ENCODE results near the gene MOGAT3.
"Not testable (repeated sequence)": the region's sequence is repeated elsewhere in the genome, so short reads cannot be mapped to it uniquely, and the experiment has no call there.

MOGAT3 gene

GRCh38 chr7:101203740-101204738 lies 3.2 kb upstream of the MOGAT3 start:
- not testable (repeated sequence) for DNase-seq (ENCODE audit: low spot score)

- no peak for DNase-seq (ENCODE audit: low spot score)
Observed at GRCh38 chr7:101202603-101202918, 1.7 kb upstream of the MOGAT3 start.

- no peak for DNase-seq (ENCODE audit: low spot score)
Observed at GRCh38 chr7:101201695-101202602, 1.1 kb upstream of the MOGAT3 start.

GRCh38 chr7:101200504-101200861 lies 353 bp downstream of the MOGAT3 start:
- DNase-seq (ENCODE audit: low spot score) = no peak

GRCh38 chr7:101199522-101199921 lies 1.3 kb downstream of the MOGAT3 start:
- not testable (repeated sequence) for DNase-seq (ENCODE audit: low spot score)

- no peak for DNase-seq (ENCODE audit: low spot score)
Observed at GRCh38 chr7:101198476-101198875, 2.4 kb downstream of the MOGAT3 start.

GRCh38 chr7:101197991-101198390 lies 2.8 kb downstream of the MOGAT3 start:
- no peak for DNase-seq (ENCODE audit: low spot score)

GRCh38 chr7:101195884-101196283 lies 5.0 kb downstream of the MOGAT3 start:
- no peak for DNase-seq (ENCODE audit: low spot score)

- no peak for DNase-seq (ENCODE audit: low spot score)
Observed at GRCh38 chr7:101189109-101189508, 11.7 kb downstream of the MOGAT3 start.

- DNase-seq (ENCODE audit: low spot score) = no peak
Observed at GRCh38 chr7:101186844-101187428, 13.9 kb downstream of the MOGAT3 start.

- no peak for DNase-seq (ENCODE audit: low spot score)
Observed at GRCh38 chr7:101186194-101186593, 14.6 kb downstream of the MOGAT3 start.

GRCh38 chr7:101185258-101185839 lies 15.5 kb downstream of the MOGAT3 start:
- no peak for DNase-seq (ENCODE audit: low spot score)

- no peak for DNase-seq (ENCODE audit: low spot score)
Observed at GRCh38 chr7:101180130-101180755, 20.6 kb downstream of the MOGAT3 start, which contains the start of gene NAT16. TSS of gene NAT16 (minus strand) at chr7:101180293. CDS start at chr7:101174807, 5,486 bp downstream.

GRCh38 chr7:101179713-101180112 lies 21.1 kb downstream of the MOGAT3 start:
- no peak for DNase-seq (ENCODE audit: low spot score)

- no peak for DNase-seq (ENCODE audit: low spot score)
Observed at GRCh38 chr7:101179117-101179516, 21.7 kb downstream of the MOGAT3 start.

GRCh38 chr7:101177644-101178043 lies 23.2 kb downstream of the MOGAT3 start:
- DNase-seq (ENCODE audit: low spot score) = no peak

GRCh38 chr7:101175664-101176063 lies 25.2 kb downstream of the MOGAT3 start:
- DNase-seq (ENCODE audit: low spot score) = no peak

GRCh38 chr7:101174322-101174854 lies 26.4 kb downstream of the MOGAT3 start:
- DNase-seq (ENCODE audit: low spot score) = no peak

- no peak for DNase-seq (ENCODE audit: low spot score)
Observed at GRCh38 chr7:101173752-101174244, 27.0 kb downstream of the MOGAT3 start.

GRCh38 chr7:101172854-101173751 lies 27.7 kb downstream of the MOGAT3 start:
- DNase-seq (ENCODE audit: low spot score) = no peak

Data from left forelimb (tissue), 1 donor.